ENCODE data around the gene MEOX2. TPM values are rescaled to one million over a fixed set of nuclear protein-coding genes. Genes with fewer than 3 reads are reported as not detected.

MEOX2 gene
- total RNA-seq, 2 donors from 2014 or later, result not detected

DNA sequence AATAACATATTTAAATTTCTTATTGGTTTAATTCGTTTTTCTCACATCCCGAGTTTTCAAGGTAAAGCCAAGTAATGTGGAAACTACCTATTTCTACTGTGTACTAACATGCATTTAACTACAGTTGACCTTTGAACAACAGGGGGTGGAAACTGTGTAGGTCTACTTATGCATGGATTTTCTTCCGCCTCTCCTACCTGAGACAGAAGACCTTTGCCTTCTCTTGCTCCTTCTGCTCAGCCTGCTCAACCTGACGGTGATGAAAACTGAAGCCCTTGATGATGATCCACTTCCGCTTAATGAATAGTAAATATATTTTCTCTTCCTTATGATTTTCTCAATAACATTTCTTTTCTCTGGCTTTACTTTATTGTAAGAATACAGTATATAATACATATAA, 18.5 kb downstream of the MEOX2 start:
- H3K36me3 Mint-ChIP-seq (ENCODE audit: low read depth), result no peaks in the 10 kb centered on the region
- no peak overlapping the region for H3K27ac Mint-ChIP-seq
- no peak overlapping the region for H3K4me3 Mint-ChIP-seq
- no peak for ATAC-seq (replicated peaks)
- no peaks in the 10 kb centered on the region for H3K9me3 Mint-ChIP-seq
- H3K27me3 Mint-ChIP-seq, result no peaks in the 10 kb centered on the region
- H3K4me1 Mint-ChIP-seq, result no peaks in the 10 kb centered on the region

DNA sequence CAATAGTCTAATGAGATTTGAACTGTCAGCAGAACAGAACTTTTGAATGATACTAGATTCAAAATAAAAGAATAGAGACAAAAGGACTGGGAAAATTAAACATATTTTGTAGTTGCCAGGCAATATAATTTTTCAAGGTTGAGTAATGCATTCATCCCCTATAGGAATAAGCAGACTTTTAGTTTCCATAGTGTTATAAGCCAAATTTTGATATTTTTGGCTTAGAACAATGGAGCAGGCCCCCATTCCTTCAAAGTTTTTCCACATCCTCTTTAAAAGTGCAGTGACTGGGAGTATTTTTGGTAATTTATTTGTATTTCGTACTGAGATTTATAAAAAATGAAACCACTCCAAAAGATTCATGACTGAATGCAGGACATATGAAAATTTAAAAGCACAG, 24.0 kb downstream of the MEOX2 start:
- Mint-ChIP-seq H3K27ac (no peak overlapping the region), H3K27me3 (no peaks in the 10 kb centered on the region), H3K9me3 (no peaks in the 10 kb centered on the region), H3K4me3 (no peak overlapping the region), H3K36me3 (ENCODE audit: low read depth) (no peaks in the 10 kb centered on the region), H3K4me1 (no peaks in the 10 kb centered on the region)
- no peak for ATAC-seq (replicated peaks)

DNA sequence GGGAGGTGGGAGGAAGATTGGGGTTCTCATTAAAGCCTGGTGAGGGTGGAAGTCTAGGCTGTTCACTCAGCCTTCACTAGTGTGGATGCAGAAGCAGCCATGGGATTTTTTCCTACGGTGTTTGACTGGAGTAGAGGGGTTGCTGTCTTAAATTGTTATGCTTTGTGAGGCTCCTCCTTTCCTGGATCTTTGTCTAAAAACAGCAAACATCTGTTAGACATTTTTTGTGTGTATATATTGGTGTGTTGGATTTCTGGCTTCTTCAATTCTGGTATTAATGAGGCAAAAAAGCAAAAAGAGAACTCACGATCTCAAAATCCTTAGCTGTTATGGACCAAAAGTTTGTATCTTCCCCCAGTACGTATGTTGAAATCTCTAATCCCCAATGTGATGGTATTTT, 28.2 kb downstream of the MEOX2 start:
- Mint-ChIP-seq H3K36me3 (ENCODE audit: low read depth) (no peaks in the 10 kb centered on the region), H3K27me3 (no peaks in the 10 kb centered on the region), H3K4me3 (no peak overlapping the region), H3K9me3 (peaks cover 7% of the 10 kb centered on the region), H3K4me1 (no peaks in the 10 kb centered on the region), H3K27ac (no peak overlapping the region)
- no peak for ATAC-seq (replicated peaks)

DNA sequence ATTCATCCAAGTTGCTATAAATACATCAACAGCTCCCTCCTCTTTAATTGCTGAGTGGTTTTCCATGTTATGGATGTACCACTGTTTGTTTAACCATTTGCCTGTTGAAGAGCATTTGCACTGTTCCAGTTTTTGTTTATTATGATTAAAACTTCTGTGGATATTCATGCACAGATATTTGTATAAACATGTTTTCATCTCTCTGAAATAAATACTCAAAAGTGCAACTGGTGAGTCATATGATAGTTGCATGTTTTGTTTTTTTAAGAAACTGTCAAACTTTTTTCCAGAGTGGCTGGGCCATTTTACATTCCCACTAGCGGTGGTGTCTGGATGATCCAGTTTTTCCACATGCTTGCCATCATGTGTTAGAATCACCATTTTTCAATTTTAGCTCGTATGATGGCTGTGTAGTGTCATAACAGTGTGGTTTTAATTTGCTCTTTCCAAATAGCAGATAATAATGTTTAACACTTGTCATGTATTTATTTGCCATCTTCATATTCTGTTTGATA, 33.6 kb downstream of the MEOX2 start:
- Mint-ChIP-seq H3K27me3 (no peaks in the 10 kb centered on the region), H3K9me3 (peaks cover 13% of the 10 kb centered on the region), H3K36me3 (ENCODE audit: low read depth) (no peaks in the 10 kb centered on the region), H3K4me3 (no peak overlapping the region), H3K27ac (no peak overlapping the region), H3K4me1 (no peaks in the 10 kb centered on the region)
- ATAC-seq (replicated peaks), result no peak

DNA sequence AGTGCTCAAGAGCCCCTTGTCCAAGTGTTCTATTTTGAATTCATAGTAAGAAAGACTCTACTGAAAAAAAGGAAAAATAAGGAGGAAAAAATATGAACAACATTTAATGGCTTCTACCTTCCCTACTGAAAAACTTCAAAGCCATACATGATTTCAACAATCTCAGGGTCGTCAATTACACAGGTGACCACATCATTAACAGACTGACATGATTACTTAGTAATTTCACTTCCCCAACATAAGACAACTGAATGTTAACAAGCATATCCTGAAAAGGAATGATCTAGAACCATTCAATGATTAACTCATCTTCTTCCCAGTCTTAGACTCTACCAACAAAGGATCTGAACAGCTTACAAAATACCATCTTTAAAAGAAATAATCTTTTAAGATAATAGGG, 34.8 kb downstream of the MEOX2 start:
- no peak for ATAC-seq (replicated peaks)
- Mint-ChIP-seq H3K4me1 (no peaks in the 10 kb centered on the region), H3K9me3 (peaks cover 13% of the 10 kb centered on the region), H3K27me3 (no peaks in the 10 kb centered on the region), H3K4me3 (no peak overlapping the region), H3K27ac (no peak overlapping the region), H3K36me3 (ENCODE audit: low read depth) (no peaks in the 10 kb centered on the region)

DNA sequence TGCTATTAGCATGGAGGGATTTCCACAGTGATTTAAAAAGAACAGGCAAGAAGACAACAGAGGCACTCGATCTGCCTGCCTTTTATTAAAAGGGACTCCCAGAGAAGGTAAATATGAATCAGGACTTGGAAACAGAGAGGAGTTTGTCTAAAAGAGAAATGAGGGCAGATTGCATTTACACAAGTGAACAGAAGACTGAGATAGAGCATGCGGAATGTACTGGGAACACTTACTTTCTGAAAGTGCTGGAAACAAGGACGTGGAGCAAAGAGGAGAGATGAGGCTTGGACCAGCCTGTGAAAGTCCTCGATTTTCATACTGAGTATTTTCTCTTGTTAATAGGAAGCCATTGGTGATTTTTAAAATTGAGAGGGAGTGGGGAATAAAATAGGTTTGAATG, 35.7 kb downstream of the MEOX2 start:
- Mint-ChIP-seq H3K9me3 (peaks cover 9% of the 10 kb centered on the region), H3K4me1 (no peaks in the 10 kb centered on the region), H3K27ac (no peak overlapping the region), H3K27me3 (no peaks in the 10 kb centered on the region), H3K36me3 (ENCODE audit: low read depth) (no peaks in the 10 kb centered on the region), H3K4me3 (no peak overlapping the region)
- no peak for ATAC-seq (replicated peaks)

DNA sequence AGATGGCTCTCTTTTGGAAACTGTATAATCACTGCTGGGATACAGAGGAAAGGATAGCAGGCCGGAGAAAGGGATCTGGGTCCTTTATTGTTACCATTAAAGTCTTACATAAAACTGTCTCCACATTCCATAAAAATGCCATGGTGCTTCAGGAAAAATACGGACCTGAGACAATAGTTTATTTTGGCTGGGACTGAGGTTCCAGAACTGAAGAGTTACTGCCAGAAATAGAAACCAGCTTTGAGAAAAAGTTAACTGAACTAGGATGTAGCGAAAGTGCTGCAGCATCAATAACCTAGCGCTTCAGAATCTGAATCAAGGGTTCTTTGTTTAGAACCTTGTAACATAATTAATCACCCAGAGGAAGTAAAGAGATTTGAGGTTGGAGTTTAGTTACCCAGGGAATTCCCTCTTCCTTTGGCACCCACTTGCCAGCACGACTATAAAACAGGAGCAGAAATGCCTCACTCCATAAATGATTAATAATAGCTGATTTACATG, 38.0 kb downstream of the MEOX2 start:
- no peak overlapping the region for H3K27ac Mint-ChIP-seq
- no peak for ATAC-seq (replicated peaks)
- H3K9me3 Mint-ChIP-seq, result peaks cover 5% of the 10 kb centered on the region
- no peaks in the 10 kb centered on the region for H3K27me3 Mint-ChIP-seq
- no peaks in the 10 kb centered on the region for H3K4me1 Mint-ChIP-seq
- H3K4me3 Mint-ChIP-seq, result no peak overlapping the region
- no peaks in the 10 kb centered on the region for H3K36me3 Mint-ChIP-seq (ENCODE audit: low read depth)

DNA sequence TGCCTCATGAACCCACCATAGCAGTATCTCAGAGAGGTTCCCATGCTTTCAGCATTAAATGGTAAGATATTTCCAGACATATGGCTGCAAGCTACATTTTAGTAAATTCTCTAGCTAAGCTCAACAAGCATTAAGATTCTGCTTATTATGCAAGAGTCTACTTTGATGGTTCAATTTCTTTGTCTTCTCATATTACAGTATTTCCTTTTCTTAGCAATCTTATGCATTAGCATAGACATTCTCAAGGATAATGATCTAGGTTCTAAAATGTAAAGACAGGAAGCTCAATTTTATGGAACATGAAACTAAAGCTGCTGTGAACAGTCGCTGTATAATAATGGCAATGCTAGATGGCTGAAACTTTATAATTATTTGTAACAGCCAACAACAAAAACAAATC, 39.2 kb downstream of the MEOX2 start:
- peaks cover 5% of the 10 kb centered on the region for H3K9me3 Mint-ChIP-seq
- H3K4me3 Mint-ChIP-seq, result no peak overlapping the region
- no peak for ATAC-seq (replicated peaks)
- H3K36me3 Mint-ChIP-seq (ENCODE audit: low read depth), result no peaks in the 10 kb centered on the region
- no peaks in the 10 kb centered on the region for H3K27me3 Mint-ChIP-seq
- H3K27ac Mint-ChIP-seq, result no peak overlapping the region
- H3K4me1 Mint-ChIP-seq, result no peaks in the 10 kb centered on the region

DNA sequence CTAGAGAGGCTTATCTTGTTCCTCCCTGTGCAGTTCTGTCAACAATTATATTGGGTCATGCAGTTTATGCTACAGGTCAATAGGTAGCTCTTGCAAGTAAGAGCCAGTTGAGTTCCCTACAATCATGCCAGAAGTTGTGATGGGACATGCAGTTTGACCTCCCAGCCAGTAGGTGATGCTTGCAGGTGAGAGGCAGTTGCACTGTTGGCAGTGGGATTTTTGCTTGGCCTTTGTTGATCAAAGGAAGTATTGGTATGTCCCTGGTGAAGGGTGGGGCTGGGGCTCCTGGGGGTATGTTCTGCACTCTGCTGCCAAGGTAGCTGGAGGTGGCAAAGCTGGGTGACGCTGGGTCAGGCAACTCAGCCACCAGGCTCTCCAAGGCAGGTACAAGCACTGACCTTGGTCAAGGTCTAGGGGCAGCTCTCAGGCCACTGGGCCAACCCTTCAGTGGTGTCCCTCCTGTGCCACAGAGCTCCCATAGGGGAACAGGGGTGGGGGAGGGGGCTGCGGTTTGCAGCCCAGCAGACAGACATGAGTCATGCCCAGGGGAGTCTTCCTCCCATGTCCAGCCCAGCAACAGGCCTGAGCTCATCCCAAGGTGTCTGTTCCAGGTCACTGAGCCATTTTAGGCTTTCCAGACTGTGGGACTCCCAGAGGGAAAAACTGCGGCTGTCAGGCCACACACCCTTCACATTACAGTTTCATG, 43.3 kb downstream of the MEOX2 start:
- peaks cover 6% of the 10 kb centered on the region for H3K9me3 Mint-ChIP-seq
- H3K36me3 Mint-ChIP-seq (ENCODE audit: low read depth), result no peaks in the 10 kb centered on the region
- H3K4me3 Mint-ChIP-seq, result no peak overlapping the region
- H3K27ac Mint-ChIP-seq, result no peak overlapping the region
- no peaks in the 10 kb centered on the region for H3K27me3 Mint-ChIP-seq
- H3K4me1 Mint-ChIP-seq, result no peaks in the 10 kb centered on the region
- no peak for ATAC-seq (replicated peaks)

DNA sequence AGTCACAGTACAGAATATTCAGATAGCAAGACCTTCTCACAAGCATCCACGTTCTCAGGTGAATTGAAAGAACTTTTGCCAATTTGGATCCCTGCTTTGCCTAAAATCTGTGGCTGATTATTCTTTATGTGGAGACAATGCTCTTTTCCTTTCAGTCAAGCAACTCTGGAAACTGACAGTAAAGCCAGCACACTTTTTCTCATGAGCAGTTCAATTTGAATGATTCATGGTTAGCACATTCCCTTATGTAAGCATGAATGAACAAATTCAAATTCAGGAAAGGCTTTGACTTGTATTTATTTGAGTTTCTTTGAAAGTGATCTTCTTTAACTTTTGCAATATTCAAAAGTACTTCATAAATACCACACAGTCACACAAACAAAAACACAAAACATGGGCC, 57.6 kb downstream of the MEOX2 start:
- H3K4me3 Mint-ChIP-seq, result no peak overlapping the region

DNA sequence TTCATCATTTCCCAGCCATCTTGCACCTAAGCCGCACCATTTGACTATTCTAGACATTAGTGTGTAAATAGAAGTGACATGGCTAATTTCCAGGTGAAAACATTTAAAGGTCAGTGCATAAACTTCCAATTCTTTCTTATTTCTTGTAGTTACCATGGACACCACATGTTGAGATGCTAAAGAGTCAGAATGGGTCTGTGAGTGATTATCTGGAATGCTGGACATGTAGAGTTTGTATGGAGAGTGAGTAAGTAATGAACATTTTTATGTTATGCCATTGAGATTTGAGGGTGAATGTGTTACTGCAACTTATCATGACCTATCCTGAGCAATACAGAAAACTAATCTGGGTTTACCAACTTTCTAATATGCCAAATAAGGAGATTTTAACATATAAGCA, 60.4 kb downstream of the MEOX2 start:
- H3K27ac Mint-ChIP-seq, result no peak overlapping the region
- no peaks in the 10 kb centered on the region for H3K4me1 Mint-ChIP-seq
- no peak for ATAC-seq (replicated peaks)
- H3K27me3 Mint-ChIP-seq, result no peaks in the 10 kb centered on the region
- H3K36me3 Mint-ChIP-seq (ENCODE audit: low read depth), result no peaks in the 10 kb centered on the region
- no peak overlapping the region for H3K4me3 Mint-ChIP-seq
- H3K9me3 Mint-ChIP-seq, result peaks cover 3% of the 10 kb centered on the region

More for the DNA sequence above, 57.6 kb downstream of the MEOX2 start:
- ATAC-seq (replicated peaks), result no peak
- Mint-ChIP-seq H3K4me1 (no peaks in the 10 kb centered on the region), H3K27me3 (no peaks in the 10 kb centered on the region), H3K27ac (no peak overlapping the region), H3K36me3 (ENCODE audit: low read depth) (no peaks in the 10 kb centered on the region), H3K9me3 (peaks cover 3% of the 10 kb centered on the region)

DNA sequence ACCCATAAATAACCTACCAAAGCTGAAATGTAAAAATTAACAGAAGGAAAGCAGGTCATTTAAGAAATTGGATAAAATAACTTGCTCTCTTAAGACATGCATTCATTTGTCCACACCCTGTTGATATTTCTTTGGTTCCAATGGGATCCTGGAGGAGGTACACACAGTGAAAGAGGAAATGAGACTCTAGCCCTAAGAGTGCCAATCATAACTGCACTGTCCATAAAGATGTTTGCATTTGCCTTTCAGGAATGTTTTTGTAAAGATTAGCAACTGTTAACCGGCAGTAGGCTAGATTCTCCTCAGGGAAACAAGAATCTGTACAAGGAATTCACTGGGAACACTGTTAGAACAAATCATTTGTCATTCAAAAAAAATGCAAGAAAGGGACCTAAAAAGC, 61.0 kb downstream of the MEOX2 start:
- Mint-ChIP-seq H3K4me1 (no peaks in the 10 kb centered on the region), H3K4me3 (no peak overlapping the region), H3K9me3 (peaks cover 3% of the 10 kb centered on the region), H3K27me3 (no peaks in the 10 kb centered on the region), H3K27ac (no peak overlapping the region), H3K36me3 (ENCODE audit: low read depth) (no peaks in the 10 kb centered on the region)
- ATAC-seq (replicated peaks), result no peak

DNA sequence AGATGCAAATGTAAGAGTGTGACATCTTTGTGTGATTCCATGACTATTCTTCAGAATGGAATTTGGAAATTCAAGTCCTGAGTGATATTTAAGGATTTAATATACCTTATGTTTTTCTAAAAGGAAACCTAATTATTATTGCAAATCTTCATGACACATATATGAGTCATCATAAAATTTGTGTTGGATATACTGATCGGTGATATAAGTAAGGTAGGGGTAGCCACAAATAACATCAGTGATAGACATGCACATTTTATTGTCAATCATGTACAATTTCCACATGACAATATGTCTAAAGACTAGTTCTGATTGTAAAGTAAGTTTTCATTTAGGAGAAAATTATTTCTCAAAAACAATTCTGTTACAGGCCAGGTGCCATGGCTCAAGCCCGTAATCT, 65.0 kb downstream of the MEOX2 start:
- Mint-ChIP-seq H3K4me1 (no peaks in the 10 kb centered on the region), H3K36me3 (ENCODE audit: low read depth) (no peaks in the 10 kb centered on the region)
- no peak for ATAC-seq (replicated peaks)

DNA sequence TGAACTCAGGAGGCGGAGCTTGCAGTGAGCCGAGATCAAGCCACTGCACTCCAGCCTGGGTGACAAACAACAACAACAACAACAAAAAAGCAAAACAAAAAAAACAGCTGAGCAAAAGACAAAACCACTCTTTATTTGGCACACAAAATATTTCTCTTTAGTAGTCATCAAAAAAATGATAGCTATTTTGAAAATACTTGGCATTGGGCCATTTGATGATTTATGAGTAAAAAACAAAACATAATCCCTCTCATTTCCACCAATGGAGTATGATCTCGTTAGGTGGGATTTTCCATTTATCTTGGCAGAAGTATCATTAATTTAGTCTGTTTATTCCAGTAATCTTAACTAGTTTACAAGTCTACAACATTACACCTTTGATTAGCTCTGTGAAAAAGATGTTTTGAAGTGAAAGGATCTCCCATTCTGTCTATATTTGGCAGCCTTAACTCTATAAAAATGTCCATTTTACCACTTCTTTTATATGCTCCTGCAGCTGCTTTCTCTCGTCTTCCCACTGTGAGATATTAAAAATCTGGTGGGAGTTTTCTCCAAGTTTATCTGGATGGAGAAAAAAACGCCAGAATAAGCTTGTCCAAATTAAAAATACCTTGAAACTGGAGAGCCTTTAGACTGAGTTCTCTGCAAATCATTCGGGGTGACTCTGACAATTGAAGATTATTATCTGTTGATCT, 65.8 kb downstream of the MEOX2 start:
- Mint-ChIP-seq H3K4me1 (no peaks in the 10 kb centered on the region), H3K27ac (no peak overlapping the region), H3K27me3 (no peaks in the 10 kb centered on the region), H3K36me3 (ENCODE audit: low read depth) (no peaks in the 10 kb centered on the region), H3K9me3 (peaks cover 3% of the 10 kb centered on the region), H3K4me3 (no peak overlapping the region)
- ATAC-seq (replicated peaks), result no peak

More for the DNA sequence above, 65.0 kb downstream of the MEOX2 start:
- H3K27me3 Mint-ChIP-seq, result no peaks in the 10 kb centered on the region
- H3K9me3 Mint-ChIP-seq, result peaks cover 3% of the 10 kb centered on the region
- no peak overlapping the region for H3K4me3 Mint-ChIP-seq
- no peak overlapping the region for H3K27ac Mint-ChIP-seq

DNA sequence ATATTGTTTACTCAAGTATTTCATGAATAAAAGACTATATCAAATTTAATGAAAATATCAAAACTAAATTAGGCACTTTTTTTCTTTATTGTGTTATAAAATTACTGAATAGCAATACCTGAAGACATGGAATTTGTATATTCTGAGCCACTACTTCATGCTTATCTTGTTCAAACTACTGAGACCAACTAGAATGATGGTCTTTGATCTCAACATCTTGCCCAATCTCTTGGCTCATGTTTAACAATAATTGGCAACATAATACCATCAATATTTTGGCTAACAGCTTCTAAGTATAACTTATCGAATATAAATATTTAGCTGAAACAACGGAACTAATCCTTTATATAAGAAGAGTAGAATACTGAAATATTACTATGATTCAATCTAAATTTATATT, 68.2 kb downstream of the MEOX2 start:
- Mint-ChIP-seq H3K9me3 (no peaks in the 10 kb centered on the region), H3K4me3 (no peak overlapping the region), H3K27me3 (no peaks in the 10 kb centered on the region), H3K27ac (no peak overlapping the region), H3K4me1 (no peaks in the 10 kb centered on the region), H3K36me3 (ENCODE audit: low read depth) (no peaks in the 10 kb centered on the region)
- no peak for ATAC-seq (replicated peaks)
